Astrocyte (in vitro differentiated cells and primary cell): ENCODE measurements around the gene UBN2. TPM values are rescaled to one million over a fixed set of nuclear protein-coding genes. Genes with fewer than 3 reads are reported as not detected.

Source experiments
- DNase-seq: peaks from one replicate; pipeline ENCODE4 v3.0.0-alpha.2; 2010; ENCODE audit warnings: low read depth
- FAIRE-seq: peaks from 2 replicates; lab custom pipeline; 2011; peaks lifted over from hg19 to GRCh38; lab: Jason Lieb, UNC
- H2AFZ ChIP-seq: 2 replicates; pipeline ENCODE4 v1.6.0; 2012; ENCODE audit warnings: low read depth, low read length, inconsistent platforms
- H3K27ac ChIP-seq: 2 replicates; pipeline ENCODE4 v1.5.1; 2011; ENCODE audit warnings: low read depth, low read length, inconsistent platforms
- H3K27me3 ChIP-seq: 2 replicates; pipeline ENCODE4 v1.6.0; 2011; ENCODE audit warnings: low read length, inconsistent platforms; ENCODE audit not compliant: insufficient read depth
- H3K36me3 ChIP-seq: 2 replicates; pipeline ENCODE4 v1.5.1; 2011; ENCODE audit warnings: low read length, inconsistent platforms; ENCODE audit not compliant: insufficient read depth
- H3K4me1 ChIP-seq: 2 replicates; pipeline ENCODE4 v1.5.1; 2011; ENCODE audit warnings: low read length, inconsistent platforms; ENCODE audit not compliant: insufficient read depth
- H3K4me2 ChIP-seq: 2 replicates; pipeline ENCODE4 v1.6.0; 2012; ENCODE audit warnings: low read length, inconsistent platforms
- H3K4me3 ChIP-seq: 2 replicates; pipeline ENCODE4 v1.5.1; 2011; ENCODE audit warnings: low read depth, mild to moderate bottlenecking, low read length, inconsistent platforms; ENCODE audit not compliant: insufficient read depth
- H3K79me2 ChIP-seq: 2 replicates; pipeline ENCODE4 v1.6.0; 2012; ENCODE audit warnings: mild to moderate bottlenecking, low read length, inconsistent platforms; ENCODE audit not compliant: insufficient read depth
- H3K9ac ChIP-seq: 2 replicates; pipeline ENCODE4 v1.6.0; 2012; ENCODE audit warnings: mild to moderate bottlenecking, low read length, inconsistent platforms
- H3K9me3 ChIP-seq: 2 replicates; pipeline ENCODE4 v1.5.1; 2012; ENCODE audit warnings: low read depth, mild to moderate bottlenecking, low read length, inconsistent platforms; ENCODE audit not compliant: insufficient read depth
- H4K20me1 ChIP-seq: 2 replicates; pipeline ENCODE4 v1.6.0; 2012; ENCODE audit warnings: low read length, inconsistent platforms; ENCODE audit not compliant: insufficient read depth
- H3K27ac Mint-ChIP-seq: one replicate; pipeline ENCODE4 v1.8.0; 2021; ENCODE audit warnings: mild to moderate bottlenecking, mixed read lengths; ENCODE audit not compliant: unreplicated experiment
- H3K27me3 Mint-ChIP-seq: one replicate; pipeline ENCODE4 v1.8.0; 2021; ENCODE audit warnings: low read depth, mixed read lengths; ENCODE audit not compliant: unreplicated experiment
- H3K36me3 Mint-ChIP-seq: one replicate; pipeline ENCODE4 v1.8.0; 2021; ENCODE audit warnings: low read depth, mixed read lengths; ENCODE audit not compliant: unreplicated experiment
- H3K4me1 Mint-ChIP-seq: one replicate; pipeline ENCODE4 v1.8.0; 2021; ENCODE audit warnings: low read depth, mixed read lengths; ENCODE audit not compliant: unreplicated experiment
- H3K4me3 Mint-ChIP-seq: one replicate; pipeline ENCODE4 v1.8.0; 2021; ENCODE audit warnings: mild to moderate bottlenecking, moderate library complexity, mixed read lengths; ENCODE audit not compliant: unreplicated experiment
- H3K9me3 Mint-ChIP-seq: one replicate; pipeline ENCODE4 v1.8.0; 2021; ENCODE audit warnings: mild to moderate bottlenecking, mixed read lengths; ENCODE audit not compliant: unreplicated experiment
- CTCF ChIP-seq: IDR thresholded peaks from 2 replicates; pipeline ENCODE4 v1.5.1; 2011; ENCODE audit warnings: low read depth, mild to moderate bottlenecking, inconsistent platforms, low read length, moderate library complexity; ENCODE audit not compliant: insufficient read depth
- EZH2 ChIP-seq: IDR thresholded peaks from 2 replicates; pipeline ENCODE4 v1.6.1; 2012; ENCODE audit warnings: mild to moderate bottlenecking, low read length, inconsistent platforms; ENCODE audit not compliant: insufficient read depth
- total RNA-seq: library from RNA; stranded (reverse); gene quantifications from 2 replicates; pipeline ENCODE4 v1.2.1, GENCODE V29; 2021

UBN2 gene
- total RNA-seq, 1 donor from 2014 or later = 16.5 TPM

- Histone ChIP-seq H3K4me2 (no peak overlapping the region), H3K9me3 (no peaks in the 10 kb centered on the region), H3K79me2 (no peaks in the 10 kb centered on the region), H3K4me3 (no peak overlapping the region), H3K9ac (no peak overlapping the region), H3K27ac (no peak overlapping the region), H3K27me3 (no peaks in the 10 kb centered on the region), H3K36me3 (no peaks in the 10 kb centered on the region), H4K20me1 (no peaks in the 10 kb centered on the region), H3K4me1 (no peaks in the 10 kb centered on the region), H2AFZ (no peak overlapping the region)
- TF ChIP-seq EZH2 (no peak), CTCF (no peak)
- DNase-seq (no peak), FAIRE-seq (no peak)
- no peaks in the 10 kb centered on the region for H3K27me3 Mint-ChIP-seq
- peaks cover 5% of the 10 kb centered on the region for H3K4me1 Mint-ChIP-seq
- H3K27ac Mint-ChIP-seq = no peak overlapping the region
- no peak overlapping the region for H3K4me3 Mint-ChIP-seq
- no peaks in the 10 kb centered on the region for H3K9me3 Mint-ChIP-seq
- H3K36me3 Mint-ChIP-seq = peaks cover 11% of the 10 kb centered on the region
These were observed 47.8 kb upstream of the UBN2 start for GRCh38 chr7:139183251-139183650.

- Mint-ChIP-seq H3K4me1 (peaks cover 5% of the 10 kb centered on the region), H3K27ac (no peak overlapping the region), H3K36me3 (peaks cover 11% of the 10 kb centered on the region), H3K4me3 (no peak overlapping the region), H3K27me3 (no peaks in the 10 kb centered on the region), H3K9me3 (no peaks in the 10 kb centered on the region)
- Histone ChIP-seq H4K20me1 (no peaks in the 10 kb centered on the region), H3K9ac (no peak overlapping the region), H3K27me3 (no peaks in the 10 kb centered on the region), H3K36me3 (no peaks in the 10 kb centered on the region), H3K27ac (no peak overlapping the region), H3K4me1 (no peaks in the 10 kb centered on the region), H3K4me3 (no peak overlapping the region), H3K9me3 (no peaks in the 10 kb centered on the region), H3K4me2 (no peak overlapping the region), H3K79me2 (no peaks in the 10 kb centered on the region), H2AFZ (no peak overlapping the region)
- DNase-seq (no peak), FAIRE-seq (no peak)
- TF ChIP-seq CTCF (no peak), EZH2 (no peak)
These were observed 47.1 kb upstream of the UBN2 start for GRCh38 chr7:139183878-139184338.

GRCh38 chr7:139186146-139186545 lies 44.9 kb upstream of the UBN2 start:
- H3K27ac Mint-ChIP-seq = no peak overlapping the region
- H4K20me1 ChIP-seq = no peaks in the 10 kb centered on the region
- TF ChIP-seq EZH2 (no peak), CTCF (no peak)

More at GRCh38 chr7:139186146-139186545, 44.9 kb upstream of the UBN2 start:
- Mint-ChIP-seq H3K4me3 (no peak overlapping the region), H3K27me3 (no peaks in the 10 kb centered on the region), H3K9me3 (no peaks in the 10 kb centered on the region), H3K4me1 (peaks cover 2% of the 10 kb centered on the region), H3K36me3 (peaks cover 5% of the 10 kb centered on the region)
- no peak for DNase-seq
- no peaks in the 10 kb centered on the region for H3K27me3 ChIP-seq
- no peak overlapping the region for H3K4me3 ChIP-seq
- no peak for FAIRE-seq
- H2AFZ ChIP-seq = no peak overlapping the region
- H3K79me2 ChIP-seq = no peaks in the 10 kb centered on the region
- H3K4me1 ChIP-seq = no peaks in the 10 kb centered on the region
- no peak overlapping the region for H3K9ac ChIP-seq
- no peak overlapping the region for H3K4me2 ChIP-seq
- H3K9me3 ChIP-seq = no peaks in the 10 kb centered on the region
- no peak overlapping the region for H3K27ac ChIP-seq
- peaks cover 5% of the 10 kb centered on the region for H3K36me3 ChIP-seq
